ENCODE results near the gene BCKDK. TPM values are rescaled to one million over a fixed set of nuclear protein-coding genes. Genes with fewer than 3 reads are reported as not detected.

Gene BCKDK
- total RNA-seq, 1 donor from 2014 or later = 38.8 TPM

DNA sequence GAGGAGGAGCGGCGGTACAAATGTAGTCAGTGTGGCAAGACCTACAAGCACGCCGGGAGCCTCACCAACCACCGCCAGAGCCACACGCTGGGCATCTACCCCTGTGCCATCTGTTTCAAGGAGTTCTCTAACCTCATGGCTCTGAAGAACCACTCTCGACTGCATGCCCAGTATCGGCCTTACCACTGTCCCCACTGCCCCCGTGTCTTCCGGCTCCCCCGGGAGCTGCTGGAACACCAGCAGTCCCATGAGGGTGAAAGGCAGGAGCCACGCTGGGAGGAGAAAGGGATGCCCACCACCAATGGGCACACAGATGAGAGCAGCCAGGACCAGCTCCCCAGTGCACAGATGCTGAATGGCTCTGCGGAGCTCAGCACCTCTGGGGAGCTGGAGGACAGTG is 31.2 kb upstream of the BCKDK start:
- Mint-ChIP-seq H3K27ac (ENCODE audit: unreplicated experiment) (no peak overlapping the region), H3K27me3 (ENCODE audit: unreplicated experiment) (no peaks in the 10 kb centered on the region), H3K4me1 (ENCODE audit: unreplicated experiment) (peaks cover 20% of the 10 kb centered on the region), H3K36me3 (ENCODE audit: unreplicated experiment) (peaks cover 21% of the 10 kb centered on the region), H3K9me3 (ENCODE audit: unreplicated experiment) (no peaks in the 10 kb centered on the region), H3K4me3 (ENCODE audit: unreplicated experiment) (no peak overlapping the region)
- DNase-seq (ENCODE audit: extremely low spot score, unreplicated experiment) = no peak
- TF ChIP-seq CTCF (IDR thresholded peaks at IDR 0.05) = no peak

- no peak for TF ChIP-seq CTCF (IDR thresholded peaks at IDR 0.05)
Measured at GRCh38 chr16:31077592-31078396, 30.4 kb upstream of the BCKDK start.

GRCh38 chr16:31078597-31079341 is 29.4 kb upstream of the BCKDK start:
- Mint-ChIP-seq H3K27ac (ENCODE audit: unreplicated experiment) (no peak overlapping the region), H3K27me3 (ENCODE audit: unreplicated experiment) (no peaks in the 10 kb centered on the region), H3K4me1 (ENCODE audit: unreplicated experiment) (peaks cover 12% of the 10 kb centered on the region), H3K36me3 (ENCODE audit: unreplicated experiment) (peaks cover 23% of the 10 kb centered on the region), H3K9me3 (ENCODE audit: unreplicated experiment) (no peaks in the 10 kb centered on the region), H3K4me3 (ENCODE audit: unreplicated experiment) (no peak overlapping the region)
- no peak for DNase-seq (ENCODE audit: extremely low spot score, unreplicated experiment)
- no peak for TF ChIP-seq CTCF (IDR thresholded peaks at IDR 0.05)

More at GRCh38 chr16:31077592-31078396, 30.4 kb upstream of the BCKDK start:
- Mint-ChIP-seq H3K4me1 (ENCODE audit: unreplicated experiment) (peaks cover 12% of the 10 kb centered on the region), H3K4me3 (ENCODE audit: unreplicated experiment) (no peak overlapping the region), H3K27ac (ENCODE audit: unreplicated experiment) (no peak overlapping the region), H3K27me3 (ENCODE audit: unreplicated experiment) (no peaks in the 10 kb centered on the region), H3K9me3 (ENCODE audit: unreplicated experiment) (no peaks in the 10 kb centered on the region), H3K36me3 (ENCODE audit: unreplicated experiment) (peaks cover 21% of the 10 kb centered on the region)
- no peak for DNase-seq (ENCODE audit: extremely low spot score, unreplicated experiment)

DNA sequence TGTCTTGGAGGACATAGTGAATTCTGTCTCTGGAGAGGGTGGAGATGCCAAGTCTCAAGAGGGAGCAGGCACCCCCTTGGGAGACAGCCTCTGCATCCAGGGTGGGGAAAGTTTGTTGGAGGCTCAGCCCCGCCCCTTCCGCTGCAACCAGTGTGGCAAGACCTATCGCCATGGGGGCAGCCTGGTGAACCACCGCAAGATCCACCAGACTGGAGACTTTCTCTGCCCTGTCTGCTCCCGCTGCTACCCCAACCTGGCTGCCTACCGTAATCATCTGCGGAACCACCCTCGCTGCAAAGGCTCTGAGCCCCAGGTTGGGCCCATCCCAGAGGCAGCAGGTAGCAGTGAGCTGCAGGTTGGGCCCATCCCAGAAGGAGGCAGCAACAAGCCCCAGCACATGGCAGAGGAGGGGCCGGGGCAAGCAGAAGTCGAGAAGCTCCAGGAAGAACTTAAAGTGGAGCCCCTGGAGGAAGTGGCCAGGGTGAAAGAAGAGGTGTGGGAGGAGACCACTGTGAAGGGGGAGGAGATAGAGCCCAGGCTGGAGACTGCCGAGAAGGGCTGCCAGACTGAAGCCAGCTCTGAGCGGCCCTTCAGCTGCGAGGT is 28.7 kb upstream of the BCKDK start:
- Mint-ChIP-seq H3K27me3 (ENCODE audit: unreplicated experiment) (no peaks in the 10 kb centered on the region), H3K9me3 (ENCODE audit: unreplicated experiment) (no peaks in the 10 kb centered on the region), H3K27ac (ENCODE audit: unreplicated experiment) (no peak overlapping the region), H3K4me3 (ENCODE audit: unreplicated experiment) (no peak overlapping the region), H3K4me1 (ENCODE audit: unreplicated experiment) (peaks cover 12% of the 10 kb centered on the region), H3K36me3 (ENCODE audit: unreplicated experiment) (peaks cover 23% of the 10 kb centered on the region)
- DNase-seq (ENCODE audit: extremely low spot score, unreplicated experiment) = no peak
- no peak for TF ChIP-seq CTCF (IDR thresholded peaks at IDR 0.05)

Measured in osteocyte (in vitro differentiated cells).